Tibial nerve (tissue), 3 donors: ENCODE measurements around the gene KCNT1.

Experiments used
- POLR2A ChIP-seq, 2 donors: fragments of 450-650 bp; IDR thresholded peaks; one replicate each; pipeline ENCODE4 v1.6.1; 2017; ENCODE audit warnings: antibody characterized with exemption in 2 of 2, mild to moderate bottlenecking in 2 of 2, moderate library complexity in 2 of 2
- TF ChIP-seq, protein P1 (sequence below), 5 experiments: fragments of 200-600 bp in 3 of 5; fragments of 450-650 bp in 2 of 5; sonication (generic) in 3 of 5; IDR thresholded peaks; one replicate each; pipeline ENCODE4 v1.5.1; 2016 to 2019; ENCODE audit warnings: antibody characterized with exemption in 5 of 5, mild to moderate bottlenecking in 3 of 5, moderate library complexity in 2 of 5

DNA sequence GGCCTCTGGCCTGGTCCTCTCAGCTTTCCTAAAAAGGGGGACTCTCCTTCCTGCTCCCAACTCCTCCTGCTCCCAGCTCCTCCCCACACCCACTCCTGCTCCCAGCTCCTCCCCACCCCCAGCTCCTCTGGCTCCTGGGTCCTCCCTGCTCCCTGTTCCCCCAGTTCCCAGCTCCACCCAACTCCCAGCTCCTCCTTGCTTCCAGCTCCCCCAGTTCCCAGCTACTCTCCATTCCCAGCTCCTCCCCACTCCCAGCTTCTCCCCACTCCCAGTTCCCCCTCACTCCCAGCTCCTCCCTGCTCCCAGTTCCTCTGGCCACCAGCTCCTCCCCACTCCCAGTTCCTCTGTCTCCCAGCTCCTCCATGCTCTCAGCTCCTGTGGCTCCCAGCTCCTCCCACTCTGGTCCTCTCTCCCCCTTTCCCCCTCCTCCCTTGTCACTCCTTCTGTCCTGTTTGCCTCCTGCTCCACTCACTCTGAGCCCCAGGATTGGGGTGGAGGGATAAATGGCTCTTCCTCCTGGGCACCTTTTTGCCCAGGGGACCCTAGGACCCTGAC, 75.7 kb downstream of the KCNT1 start:
- TF ChIP-seq, protein P1, sequence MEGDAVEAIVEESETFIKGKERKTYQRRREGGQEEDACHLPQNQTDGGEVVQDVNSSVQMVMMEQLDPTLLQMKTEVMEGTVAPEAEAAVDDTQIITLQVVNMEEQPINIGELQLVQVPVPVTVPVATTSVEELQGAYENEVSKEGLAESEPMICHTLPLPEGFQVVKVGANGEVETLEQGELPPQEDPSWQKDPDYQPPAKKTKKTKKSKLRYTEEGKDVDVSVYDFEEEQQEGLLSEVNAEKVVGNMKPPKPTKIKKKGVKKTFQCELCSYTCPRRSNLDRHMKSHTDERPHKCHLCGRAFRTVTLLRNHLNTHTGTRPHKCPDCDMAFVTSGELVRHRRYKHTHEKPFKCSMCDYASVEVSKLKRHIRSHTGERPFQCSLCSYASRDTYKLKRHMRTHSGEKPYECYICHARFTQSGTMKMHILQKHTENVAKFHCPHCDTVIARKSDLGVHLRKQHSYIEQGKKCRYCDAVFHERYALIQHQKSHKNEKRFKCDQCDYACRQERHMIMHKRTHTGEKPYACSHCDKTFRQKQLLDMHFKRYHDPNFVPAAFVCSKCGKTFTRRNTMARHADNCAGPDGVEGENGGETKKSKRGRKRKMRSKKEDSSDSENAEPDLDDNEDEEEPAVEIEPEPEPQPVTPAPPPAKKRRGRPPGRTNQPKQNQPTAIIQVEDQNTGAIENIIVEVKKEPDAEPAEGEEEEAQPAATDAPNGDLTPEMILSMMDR (IDR thresholded peaks at IDR 0.05): no peak
- TF ChIP-seq POLR2A (IDR thresholded peaks at IDR 0.05): no peak
